Fibroblast of mammary gland (primary cell): ENCODE results near the gene ZDHHC7.

Experiments
- DNase-seq: peaks from one replicate; pipeline ENCODE4 v3.0.0-alpha.2; 2010; ENCODE audit warnings: low read depth
- H3K4me3 ChIP-seq: 2 replicates; pipeline ENCODE4 v1.5.1; 2011; ENCODE audit warnings: low read depth, mild to moderate bottlenecking, low read length, moderate library complexity; ENCODE audit not compliant: control insufficient read depth
- CTCF ChIP-seq: conservative IDR thresholded peaks from 2 replicates; pipeline ENCODE4 v1.5.1; 2011; ENCODE audit warnings: low read depth, low read length, inconsistent platforms; ENCODE audit not compliant: control insufficient read depth, insufficient read depth

Gene ZDHHC7

GRCh38 chr16:85047867-85048455 is 36.6 kb upstream of the ZDHHC7 start:
- H3K4me3 ChIP-seq: no peak overlapping the region

GRCh38 chr16:85046931-85047866 is 35.9 kb upstream of the ZDHHC7 start:
- H3K4me3 ChIP-seq: no peak overlapping the region
- no peak for TF ChIP-seq CTCF
- DNase-seq: no peak

More at GRCh38 chr16:85047867-85048455, 36.6 kb upstream of the ZDHHC7 start:
- no peak for DNase-seq
- TF ChIP-seq CTCF: no peak

GRCh38 chr16:85046472-85046916 is 35.2 kb upstream of the ZDHHC7 start:
- no peak for DNase-seq
- no peak overlapping the region for H3K4me3 ChIP-seq
- TF ChIP-seq CTCF: no peak

- no peak for TF ChIP-seq CTCF
- DNase-seq: no peak
- H3K4me3 ChIP-seq: no peak overlapping the region
Measured at GRCh38 chr16:85045641-85046471, 34.5 kb upstream of the ZDHHC7 start.

GRCh38 chr16:85045077-85045476 is 33.7 kb upstream of the ZDHHC7 start:
- no peak overlapping the region for H3K4me3 ChIP-seq
- no peak for DNase-seq
- TF ChIP-seq CTCF: no peak

GRCh38 chr16:85042606-85043005 is 31.3 kb upstream of the ZDHHC7 start:
- no peak for DNase-seq
- TF ChIP-seq CTCF: no peak
- no peak overlapping the region for H3K4me3 ChIP-seq
